SH-SY5Y (cell line): ENCODE measurements around the gene CASQ1.

ENCODE experiments used
- GATA2 ChIP-seq: IDR thresholded peaks from 2 replicates; pipeline ENCODE4 v1.6.1; 2011; ENCODE audit warnings: mild to moderate bottlenecking, low read depth, low read length
- GATA3 ChIP-seq: IDR thresholded peaks from 2 replicates; pipeline ENCODE4 v1.6.1; 2011; ENCODE audit warnings: low read depth, mild to moderate bottlenecking, low read length, moderate library complexity

DNA sequence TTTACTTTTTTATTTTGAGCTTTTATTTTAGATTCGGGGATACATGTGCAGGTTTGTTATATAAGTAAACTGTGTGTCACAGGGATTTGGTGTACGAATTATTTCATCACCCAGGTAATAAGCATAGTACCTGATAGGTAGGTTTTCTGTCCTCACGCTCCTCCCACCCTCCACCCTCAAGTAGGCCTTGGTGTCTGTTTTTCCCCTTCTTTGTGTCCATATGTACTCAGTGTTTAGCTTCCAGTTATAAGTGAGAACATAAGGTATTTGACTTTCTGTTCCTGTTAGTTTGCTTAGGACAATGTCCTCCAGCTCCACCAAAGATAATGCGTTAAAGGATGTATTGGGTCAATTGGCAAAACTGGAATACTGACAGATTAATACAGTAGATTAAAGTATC is 33.2 kb upstream of the CASQ1 start:
- no peak for TF ChIP-seq GATA2
- no peak for TF ChIP-seq GATA3
